Measurements from ENCODE around the gene FBXO31.

The FBXO31 gene

GRCh38 chr16:87316923-87317749 is 66.4 kb downstream of the FBXO31 start, which contains the start of gene C16orf95:
TSS of gene C16orf95 (minus strand) at chr16:87317392. CDS start at chr16:87317242, 150 bp downstream.
- H3K4me3 ChIP-seq (ENCODE audit: severe bottlenecking) = peak within 1 kb of the TSS; percentile 94
- H3K27ac ChIP-seq (ENCODE audit: poor library complexity, severe bottlenecking) = peak within 1 kb of the TSS; percentile 68
- DNase-seq (ENCODE audit: low spot score) (peak; percentile 97), ATAC-seq (ENCODE audit: low read depth) (peak; percentile 94)
- no peaks in the 10 kb centered on the region for H3K9me3 ChIP-seq (ENCODE audit: severe bottlenecking)
- H3K36me3 ChIP-seq (ENCODE audit: low read depth) = peaks cover 6% of the 10 kb centered on the region
- no peaks in the 10 kb centered on the region for H3K27me3 ChIP-seq (ENCODE audit: insufficient read depth, poor library complexity, severe bottlenecking)
- peaks cover 9% of the 10 kb centered on the region for H3K4me1 ChIP-seq (ENCODE audit: insufficient read depth, poor library complexity, severe bottlenecking)
- TF ChIP-seq CTCF (IDR thresholded peaks at IDR 0.05; ENCODE audit: poor library complexity, severe bottlenecking) = peak; percentile 77

DNA sequence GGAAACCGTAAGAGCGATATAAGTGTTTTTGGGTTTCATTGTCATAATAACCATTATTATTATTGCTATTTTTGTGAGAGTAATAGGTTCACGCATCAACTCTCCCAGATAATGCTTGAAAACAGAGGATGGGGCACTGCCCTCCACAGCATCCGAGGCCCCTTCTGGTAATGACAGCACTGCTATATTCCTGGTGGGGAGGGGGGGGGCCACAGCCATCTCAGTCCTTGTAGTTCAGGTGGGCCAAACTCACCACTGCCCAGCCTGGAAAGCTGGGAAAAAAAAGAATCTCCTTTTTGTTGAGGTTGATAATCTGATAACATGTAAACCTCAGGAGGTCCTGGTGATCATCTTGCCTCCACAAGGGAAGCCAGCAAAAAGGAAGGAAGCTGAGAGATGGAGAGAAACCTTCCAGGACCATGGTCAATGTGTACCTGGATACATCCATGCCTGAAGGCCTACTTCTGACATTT is 67.1 kb downstream of the FBXO31 start:
- Histone ChIP-seq H3K9me3 (ENCODE audit: severe bottlenecking) (no peaks in the 10 kb centered on the region), H3K27ac (ENCODE audit: poor library complexity, severe bottlenecking) (peak overlapping the region; percentile 68)
- no peak for TF ChIP-seq CTCF (IDR thresholded peaks at IDR 0.05; ENCODE audit: poor library complexity, severe bottlenecking)

GRCh38 chr16:87314990-87315420 is 68.6 kb downstream of the FBXO31 start:
- H3K27me3 ChIP-seq (ENCODE audit: insufficient read depth, poor library complexity, severe bottlenecking) = no peaks in the 10 kb centered on the region
- no peak overlapping the region for H3K4me3 ChIP-seq (ENCODE audit: severe bottlenecking)
- DNase-seq (ENCODE audit: low spot score) (no peak), ATAC-seq (ENCODE audit: low read depth) (no peak)
- TF ChIP-seq CTCF (IDR thresholded peaks at IDR 0.05; ENCODE audit: poor library complexity, severe bottlenecking) = no peak
- no peaks in the 10 kb centered on the region for H3K9me3 ChIP-seq (ENCODE audit: severe bottlenecking)
- H3K27ac ChIP-seq (ENCODE audit: poor library complexity, severe bottlenecking) = no peak overlapping the region
- peaks cover 6% of the 10 kb centered on the region for H3K36me3 ChIP-seq (ENCODE audit: low read depth)
- peaks cover 9% of the 10 kb centered on the region for H3K4me1 ChIP-seq (ENCODE audit: insufficient read depth, poor library complexity, severe bottlenecking)

More for the DNA sequence above, 67.1 kb downstream of the FBXO31 start:
- H3K4me1 ChIP-seq (ENCODE audit: insufficient read depth, poor library complexity, severe bottlenecking) = peaks cover 9% of the 10 kb centered on the region
- DNase-seq (ENCODE audit: low spot score) = no peak
- ATAC-seq (ENCODE audit: low read depth) = no peak
- H3K4me3 ChIP-seq (ENCODE audit: severe bottlenecking) = peak overlapping the region; percentile 94
- peaks cover 6% of the 10 kb centered on the region for H3K36me3 ChIP-seq (ENCODE audit: low read depth)
- H3K27me3 ChIP-seq (ENCODE audit: insufficient read depth, poor library complexity, severe bottlenecking) = no peaks in the 10 kb centered on the region

DNA sequence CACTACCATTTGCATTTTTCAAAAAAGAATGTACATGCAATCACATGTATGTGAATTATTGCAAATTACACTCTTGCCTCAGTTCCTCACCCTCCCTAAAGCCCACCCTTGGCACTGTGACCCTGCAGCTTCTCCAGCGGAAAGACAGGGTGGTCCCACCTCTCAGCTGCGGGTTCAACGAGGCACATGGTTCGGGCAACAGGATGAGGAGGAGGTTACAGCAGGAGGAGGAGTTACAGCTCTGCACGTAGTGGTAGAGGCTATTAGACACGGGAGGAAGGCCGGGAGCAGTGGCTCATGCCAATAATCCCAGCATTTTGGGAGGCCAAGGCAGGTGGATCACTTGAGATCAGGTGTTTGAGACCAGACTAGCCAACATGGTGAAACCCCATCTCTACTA is 71.6 kb downstream of the FBXO31 start:
- no peak overlapping the region for H3K27ac ChIP-seq (ENCODE audit: poor library complexity, severe bottlenecking)
- no peak overlapping the region for H3K4me3 ChIP-seq (ENCODE audit: severe bottlenecking)
- no peaks in the 10 kb centered on the region for H3K4me1 ChIP-seq (ENCODE audit: insufficient read depth, poor library complexity, severe bottlenecking)
- H3K9me3 ChIP-seq (ENCODE audit: severe bottlenecking) = no peaks in the 10 kb centered on the region
- H3K27me3 ChIP-seq (ENCODE audit: insufficient read depth, poor library complexity, severe bottlenecking) = no peaks in the 10 kb centered on the region
- H3K36me3 ChIP-seq (ENCODE audit: low read depth) = no peaks in the 10 kb centered on the region
- no peak for DNase-seq (ENCODE audit: low spot score)
- TF ChIP-seq CTCF (IDR thresholded peaks at IDR 0.05; ENCODE audit: poor library complexity, severe bottlenecking) = no peak
- no peak for ATAC-seq (ENCODE audit: low read depth)

DNA sequence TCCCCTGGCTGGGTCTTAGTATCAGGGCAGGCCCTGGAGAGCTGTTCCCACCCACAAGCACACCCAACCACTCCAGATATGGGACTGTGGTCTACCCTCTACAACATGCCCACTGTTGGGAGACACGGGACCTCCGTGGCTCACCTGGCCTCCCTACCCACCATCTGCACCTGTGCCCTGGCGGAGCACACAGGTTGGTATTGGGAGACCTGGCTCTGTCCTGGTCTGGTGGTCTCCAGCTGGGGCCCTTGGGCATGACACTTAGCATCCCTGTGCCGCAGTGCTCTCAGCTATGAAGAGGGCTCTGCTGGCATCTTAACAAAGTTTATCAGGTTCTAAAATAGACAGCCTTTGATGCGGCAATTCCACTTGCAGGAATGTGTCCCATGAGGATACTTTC is 72.2 kb downstream of the FBXO31 start:
- no peak for DNase-seq (ENCODE audit: low spot score)
- Histone ChIP-seq H3K4me1 (ENCODE audit: insufficient read depth, poor library complexity, severe bottlenecking) (no peaks in the 10 kb centered on the region), H3K27ac (ENCODE audit: poor library complexity, severe bottlenecking) (no peak overlapping the region), H3K4me3 (ENCODE audit: severe bottlenecking) (no peak overlapping the region), H3K27me3 (ENCODE audit: insufficient read depth, poor library complexity, severe bottlenecking) (no peaks in the 10 kb centered on the region), H3K9me3 (ENCODE audit: severe bottlenecking) (no peaks in the 10 kb centered on the region), H3K36me3 (ENCODE audit: low read depth) (no peaks in the 10 kb centered on the region)
- no peak for ATAC-seq (ENCODE audit: low read depth)
- no peak for TF ChIP-seq CTCF (IDR thresholded peaks at IDR 0.05; ENCODE audit: poor library complexity, severe bottlenecking)
